NCI-H345 (cell line): ENCODE data around the gene RPL13A.
A peak's percentile ranks its signal among the peaks of the same experiment; 100 is the strongest.
"Not testable (repeated sequence)": the region's sequence is repeated elsewhere in the genome, so short reads cannot be mapped to it uniquely, and the experiment has no call there.

Experiments
- DNase-seq: peaks from one replicate; lab custom pipeline; 2025; lab: John Stamatoyannopoulos, UW

The RPL13A gene

DNA sequence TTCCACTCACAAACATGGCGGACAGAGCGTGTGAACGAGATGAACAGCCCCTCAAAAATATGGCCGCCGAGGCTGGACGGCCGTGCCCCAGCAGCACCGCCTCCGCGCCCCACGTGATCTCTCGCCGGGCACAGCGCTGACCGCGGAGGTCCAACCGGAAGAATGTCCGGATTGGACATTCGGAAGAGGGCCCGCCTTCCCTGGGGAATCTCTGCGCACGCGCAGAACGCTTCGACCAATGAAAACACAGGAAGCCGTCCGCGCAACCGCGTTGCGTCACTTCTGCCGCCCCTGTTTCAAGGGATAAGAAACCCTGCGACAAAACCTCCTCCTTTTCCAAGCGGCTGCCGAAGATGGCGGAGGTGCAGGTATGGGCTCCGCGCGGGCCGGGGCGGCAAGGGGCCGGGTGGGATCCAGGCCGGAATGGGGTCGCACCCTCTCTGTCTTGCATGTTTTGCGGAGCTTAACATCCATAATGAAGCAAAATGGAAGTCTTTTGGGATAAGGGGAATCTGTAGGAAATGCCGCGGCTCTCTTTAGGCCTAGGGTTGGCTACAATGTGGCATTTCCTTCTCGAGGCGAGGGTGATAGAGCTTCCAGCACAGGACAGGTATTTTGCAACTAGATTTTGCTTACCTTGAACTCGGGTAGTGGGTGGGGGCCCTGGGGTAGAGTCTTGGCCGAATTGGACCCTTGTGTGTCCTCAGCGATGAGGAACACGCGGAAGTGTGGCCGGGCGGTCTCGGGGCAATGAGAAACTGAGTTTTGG is at the start of gene RPL13A:
Gene RPL13A, plus strand, starts transcription at position 332 of the 769 bp plus-strand sequence. Its CDS starts 22 bp downstream, at position 354.
- peak; percentile 97 for DNase-seq

DNA sequence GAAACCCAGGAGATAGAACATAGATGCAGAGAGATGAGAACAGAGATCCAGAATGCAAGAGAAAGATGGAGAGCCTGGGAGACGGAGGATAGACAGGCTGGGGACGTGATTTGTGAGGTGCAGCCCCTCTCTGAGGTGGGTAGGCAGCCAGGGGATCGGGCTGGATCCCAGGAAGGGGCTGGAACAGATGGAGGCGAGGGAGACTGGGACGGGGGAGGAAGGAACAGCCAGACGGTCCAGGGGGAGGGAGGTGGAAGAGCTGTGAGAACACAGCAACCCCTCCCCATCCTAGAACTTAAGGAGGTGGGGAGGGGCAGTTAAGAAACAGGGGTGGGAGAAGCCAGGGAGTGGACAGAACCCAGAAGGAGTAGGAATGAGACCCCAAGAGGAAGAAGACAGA is 49.1 kb upstream of the RPL13A start:
- DNase-seq, result no peak

DNA sequence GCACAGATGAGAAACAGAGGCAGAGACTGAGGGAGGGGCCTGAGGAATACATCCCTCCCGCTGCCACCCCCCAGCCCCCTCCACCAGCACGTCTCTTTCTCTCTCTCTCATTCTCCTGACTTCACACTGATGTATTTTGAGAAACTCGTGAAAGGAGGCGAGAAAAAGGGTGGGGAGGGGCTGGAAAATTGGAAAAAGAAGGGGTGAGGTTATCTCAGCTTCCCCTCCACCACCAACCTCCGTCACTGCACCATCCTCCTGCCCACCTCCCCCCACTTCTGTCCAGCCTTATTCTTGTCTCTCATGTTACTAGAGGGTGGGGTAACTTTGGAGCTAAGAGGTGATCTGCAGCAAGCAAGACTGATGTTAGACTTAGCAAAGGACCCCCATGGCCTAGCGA is 47.6 kb upstream of the RPL13A start:
- no peak for DNase-seq

GRCh38 chr19:49440439-49441209 is 46.8 kb upstream of the RPL13A start:
- no peak for DNase-seq

GRCh38 chr19:49441210-49441959 is 46.0 kb upstream of the RPL13A start, which contains the start of gene SLC17A7:
Gene SLC17A7 (minus strand): TSS chr19:49441527. CDS start chr19:49441379, 148 bp downstream.
- DNase-seq, result peak; percentile 82

DNA sequence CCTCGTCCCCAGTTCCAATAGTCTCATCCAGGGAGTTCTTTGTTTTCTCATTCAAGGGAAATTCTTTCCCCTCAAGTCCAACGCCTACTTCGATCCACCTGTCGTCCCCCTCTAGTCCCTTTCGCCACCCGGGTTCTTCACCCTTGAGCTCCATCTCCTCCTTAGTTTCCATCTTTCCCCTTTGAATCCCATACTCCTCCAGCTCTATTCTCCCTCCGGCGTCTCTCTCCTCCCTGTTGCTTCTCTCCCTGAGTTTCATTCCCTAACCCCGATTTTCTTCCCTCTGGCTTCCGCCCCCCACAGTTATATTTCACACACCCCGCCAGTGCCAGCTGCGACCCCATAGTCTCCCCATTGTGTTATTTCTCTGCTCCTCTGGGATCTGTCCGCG is 45.5 kb upstream of the RPL13A start:
- no peak for DNase-seq

GRCh38 chr19:49442354-49442753 is 45.1 kb upstream of the RPL13A start:
- DNase-seq, result peak; percentile 76

DNA sequence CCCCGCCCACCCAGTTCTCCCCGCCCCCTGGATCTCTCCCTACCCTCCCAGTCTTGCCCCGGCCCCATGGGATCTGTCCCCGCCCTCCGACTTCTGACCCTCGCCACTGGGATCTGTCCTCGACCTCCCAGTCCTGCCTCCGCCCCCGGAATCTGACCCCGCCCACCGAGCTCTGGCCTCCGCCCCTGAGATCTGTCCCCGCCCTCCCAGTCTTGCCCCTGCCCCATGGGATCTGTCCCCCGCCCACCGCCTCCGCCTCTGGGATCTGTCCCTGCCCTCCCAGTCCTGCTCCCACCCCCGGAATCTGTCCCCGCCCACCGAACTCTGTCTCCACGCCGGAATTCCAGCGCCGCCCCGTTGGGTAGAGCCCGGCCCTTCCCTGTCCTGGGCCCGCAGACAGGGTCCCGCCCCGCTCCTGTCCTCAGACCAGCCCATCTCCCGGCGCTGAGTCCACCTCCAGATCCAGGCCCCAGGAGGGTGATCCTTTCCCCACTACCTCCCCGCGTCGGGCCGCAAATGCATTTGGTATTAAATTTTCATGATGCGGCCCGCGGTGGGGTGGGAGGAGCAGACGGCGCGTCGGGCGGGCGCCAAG is 44.5 kb upstream of the RPL13A start:
- DNase-seq, result peak; percentile 94

DNA sequence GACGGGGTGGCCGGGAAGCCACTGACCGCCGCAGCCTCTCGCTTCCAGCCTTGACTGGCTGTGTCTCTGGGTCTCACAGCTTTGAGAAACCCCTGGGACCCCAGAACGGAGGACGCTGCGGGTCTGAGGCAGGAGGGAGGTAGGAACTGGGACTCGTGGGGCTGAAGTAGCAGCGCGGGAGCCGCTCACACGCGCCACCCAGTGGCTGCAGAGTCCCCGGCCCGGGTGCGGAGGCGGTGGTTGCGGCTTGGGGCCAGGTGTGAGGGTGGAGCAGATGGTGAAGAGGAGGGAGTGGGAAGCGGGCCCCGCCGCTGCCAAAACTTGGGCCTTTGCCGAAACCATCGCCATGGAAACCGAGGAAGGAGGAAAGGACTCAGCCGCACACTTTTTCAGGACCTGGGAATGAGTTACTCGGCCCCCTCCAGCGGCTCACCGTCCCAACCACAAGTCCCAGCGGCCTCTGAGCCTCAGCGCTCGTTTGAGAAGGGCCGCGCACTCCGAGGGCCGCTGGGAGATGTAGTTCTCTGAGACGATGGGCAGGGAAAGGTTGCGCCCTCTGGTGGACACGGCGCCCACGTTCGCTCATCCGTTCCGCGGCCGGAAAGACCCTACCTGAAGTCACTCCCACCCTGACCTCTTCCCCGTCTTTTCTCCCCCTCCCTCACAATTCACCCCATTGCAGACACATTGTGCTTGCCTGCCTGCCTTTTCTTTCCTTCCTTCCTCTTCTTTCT is 43.9 kb upstream of the RPL13A start:
- DNase-seq, result peak; percentile 92

GRCh38 chr19:49444100-49444700 is 43.2 kb upstream of the RPL13A start:
- DNase-seq, result not testable (repeated sequence)

- no peak for DNase-seq
Measured at GRCh38 chr19:49445997-49446396, 41.4 kb upstream of the RPL13A start.

GRCh38 chr19:49447485-49448431 is 39.6 kb upstream of the RPL13A start:
- DNase-seq, result no peak

DNA sequence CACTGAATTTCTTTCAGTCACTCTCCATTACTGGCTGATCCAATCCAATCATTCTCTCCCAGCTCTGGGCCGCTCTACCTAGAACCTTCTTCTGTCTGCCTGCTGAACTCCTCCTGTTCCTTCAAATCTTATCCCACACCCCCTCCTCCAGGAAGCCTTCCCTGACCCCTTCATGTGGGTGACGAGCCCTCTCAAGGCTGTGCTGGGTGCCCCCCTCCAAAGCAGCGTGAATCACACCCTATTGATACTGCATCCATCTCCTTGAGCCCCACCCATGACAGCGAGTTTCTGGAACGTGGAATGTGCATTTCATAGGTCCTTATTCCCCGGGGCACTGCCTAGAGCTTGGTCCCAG is 39.0 kb upstream of the RPL13A start:
- no peak for DNase-seq

GRCh38 chr19:49450405-49450804 is 37.0 kb upstream of the RPL13A start:
- no peak for DNase-seq

GRCh38 chr19:49451430-49452181 is 35.8 kb upstream of the RPL13A start, which contains the start of gene PIH1D1:
Gene PIH1D1 (minus strand): TSS chr19:49451814. CDS start chr19:49451574, 240 bp downstream.
- DNase-seq, result peak; percentile 98

DNA sequence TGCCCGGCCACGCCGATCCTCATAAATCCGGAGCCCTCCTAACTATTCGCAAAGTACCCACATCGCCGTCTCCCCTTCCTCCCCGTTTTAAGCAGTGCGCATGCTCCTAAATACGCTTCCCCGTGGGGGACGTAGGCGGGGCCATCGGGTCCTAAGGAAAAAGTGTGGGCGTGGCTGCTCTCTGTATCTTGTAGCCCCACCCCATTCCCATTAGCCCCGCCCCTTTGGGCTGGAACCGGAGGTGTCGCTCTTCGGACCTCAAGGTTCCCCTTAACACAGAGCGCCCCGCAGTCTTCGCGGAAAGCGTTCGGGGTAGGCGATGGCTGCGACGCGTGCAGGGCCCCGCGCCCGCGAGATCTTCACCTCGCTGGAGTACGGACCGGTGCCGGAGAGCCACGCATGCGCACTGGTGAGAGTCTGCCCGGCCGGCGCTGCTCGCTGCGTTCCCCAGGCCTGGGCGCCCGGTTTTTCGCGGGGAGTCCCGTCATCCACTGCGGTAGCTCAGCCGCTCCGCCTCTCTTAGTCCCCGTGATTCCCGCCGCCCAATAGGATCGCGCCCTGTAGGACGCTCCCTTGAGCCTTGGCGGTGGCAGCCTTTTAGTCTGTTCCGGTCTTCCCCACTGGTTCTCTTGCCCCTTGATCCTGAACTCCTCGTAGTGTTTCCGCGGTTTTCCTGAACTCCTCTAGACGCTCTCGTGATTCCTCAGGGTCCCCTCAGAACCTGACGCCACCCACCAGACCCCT is 34.2 kb upstream of the RPL13A start, which contains the start of gene ALDH16A1:
Gene ALDH16A1, plus strand, starts transcription at position 213 of the 744 bp plus-strand sequence. Its CDS starts 107 bp downstream, at position 320.
- peak; percentile 97 for DNase-seq

DNA sequence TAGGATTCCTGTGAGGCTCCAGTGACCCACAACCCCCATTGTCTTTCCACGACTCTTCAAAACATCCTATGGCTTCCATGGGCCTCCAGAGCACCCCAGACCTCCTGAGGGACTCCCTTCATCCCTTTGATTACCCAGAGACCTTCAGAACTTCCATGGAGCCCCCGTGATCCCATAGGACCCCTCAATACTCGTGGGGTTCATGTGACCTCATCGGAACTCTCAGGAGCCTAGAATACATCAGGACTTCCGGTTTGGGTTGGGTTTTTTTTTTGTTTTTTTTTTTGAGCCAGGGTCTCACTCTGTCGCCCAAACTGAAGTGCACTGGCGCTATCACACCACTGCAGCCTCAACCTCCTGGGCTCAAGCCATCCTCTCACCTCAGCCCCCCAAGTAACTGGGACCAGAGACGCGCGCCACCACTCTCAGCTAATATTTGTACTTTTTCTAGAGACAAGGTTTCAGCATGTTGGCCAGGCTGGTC is 33.6 kb upstream of the RPL13A start:
- DNase-seq, result no peak

GRCh38 chr19:49455773-49456172 is 31.6 kb upstream of the RPL13A start:
- DNase-seq, result no peak
